Stimulated activated CD4-positive, alpha-beta T cell treated with anti-CD3 and anti-CD28 coated beads, TNF-alpha, amount 100 ng/mL, for 1 hour (primary cell): ENCODE data around the gene JMJD8.
A peak's percentile ranks its signal among the peaks of the same experiment; 100 is the strongest.

Experiments used
- DNase-seq, 3 donors: peaks; one replicate each; pipeline ENCODE4 v3.0.0-alpha.2; 2020; ENCODE audit warnings: low read depth in 3 of 3, low spot score in 1 of 3

Gene JMJD8

DNA sequence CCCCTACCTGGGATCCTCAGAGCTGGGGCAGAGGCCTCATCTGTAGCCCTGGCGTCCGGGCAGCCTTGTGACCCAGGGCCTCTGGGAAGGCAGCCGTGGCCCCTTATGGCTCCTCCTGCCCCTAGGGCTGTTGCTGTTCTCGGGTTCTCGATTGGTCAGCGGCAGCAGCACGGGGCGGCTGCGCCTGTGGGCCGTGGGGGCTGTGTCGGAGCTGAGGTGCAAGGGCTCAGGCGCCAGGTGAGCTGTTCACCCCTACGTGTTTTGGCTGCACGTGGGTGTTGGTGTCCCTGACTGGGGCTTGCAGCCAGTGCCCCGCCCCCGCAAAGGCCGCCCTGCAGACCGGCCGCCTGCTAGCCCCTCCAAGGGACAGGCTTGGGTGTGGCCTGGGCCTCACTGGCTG, 22.0 kb downstream of the JMJD8 start:
- no peak for DNase-seq

DNA sequence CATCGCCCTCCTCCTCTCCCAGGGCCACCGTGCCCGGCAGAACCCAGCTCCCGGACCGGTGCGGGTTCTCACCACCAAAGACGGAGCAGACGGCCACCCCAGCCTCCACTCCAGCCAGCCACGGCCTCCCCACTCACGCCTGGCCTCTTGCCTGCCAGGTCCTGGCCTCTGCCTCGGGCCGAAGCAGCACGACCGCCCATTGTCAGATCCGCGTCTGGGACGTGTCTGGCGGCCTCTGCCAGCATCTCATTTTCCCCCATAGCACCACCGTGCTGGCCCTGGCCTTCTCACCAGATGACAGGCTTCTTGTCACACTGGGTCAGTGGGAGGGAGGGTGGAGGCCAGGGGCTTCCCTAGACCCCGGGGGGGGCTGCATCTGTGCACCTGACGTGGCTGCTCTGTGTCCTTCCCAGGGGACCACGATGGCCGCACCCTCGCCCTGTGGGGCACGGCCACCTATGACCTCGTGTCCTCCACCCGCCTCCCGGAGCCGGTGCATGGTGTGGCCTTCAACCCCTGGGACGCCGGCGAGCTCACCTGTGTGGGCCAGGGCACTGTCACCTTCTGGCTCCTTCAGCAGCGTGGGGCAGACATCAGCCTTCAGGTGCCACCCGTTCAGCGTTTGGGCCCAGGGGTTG, 22.8 kb downstream of the JMJD8 start:
- DNase-seq, result no peak

GRCh38 chr16:660459-661183, 23.5 kb downstream of the JMJD8 start:
- DNase-seq, result peak in 2 of 3 donors; percentile 29 to 53

GRCh38 chr16:660132-660458, 24.0 kb downstream of the JMJD8 start:
- DNase-seq, result no peak

- DNase-seq, result no peak
Observed at GRCh38 chr16:659618-660017, 24.5 kb downstream of the JMJD8 start.

DNA sequence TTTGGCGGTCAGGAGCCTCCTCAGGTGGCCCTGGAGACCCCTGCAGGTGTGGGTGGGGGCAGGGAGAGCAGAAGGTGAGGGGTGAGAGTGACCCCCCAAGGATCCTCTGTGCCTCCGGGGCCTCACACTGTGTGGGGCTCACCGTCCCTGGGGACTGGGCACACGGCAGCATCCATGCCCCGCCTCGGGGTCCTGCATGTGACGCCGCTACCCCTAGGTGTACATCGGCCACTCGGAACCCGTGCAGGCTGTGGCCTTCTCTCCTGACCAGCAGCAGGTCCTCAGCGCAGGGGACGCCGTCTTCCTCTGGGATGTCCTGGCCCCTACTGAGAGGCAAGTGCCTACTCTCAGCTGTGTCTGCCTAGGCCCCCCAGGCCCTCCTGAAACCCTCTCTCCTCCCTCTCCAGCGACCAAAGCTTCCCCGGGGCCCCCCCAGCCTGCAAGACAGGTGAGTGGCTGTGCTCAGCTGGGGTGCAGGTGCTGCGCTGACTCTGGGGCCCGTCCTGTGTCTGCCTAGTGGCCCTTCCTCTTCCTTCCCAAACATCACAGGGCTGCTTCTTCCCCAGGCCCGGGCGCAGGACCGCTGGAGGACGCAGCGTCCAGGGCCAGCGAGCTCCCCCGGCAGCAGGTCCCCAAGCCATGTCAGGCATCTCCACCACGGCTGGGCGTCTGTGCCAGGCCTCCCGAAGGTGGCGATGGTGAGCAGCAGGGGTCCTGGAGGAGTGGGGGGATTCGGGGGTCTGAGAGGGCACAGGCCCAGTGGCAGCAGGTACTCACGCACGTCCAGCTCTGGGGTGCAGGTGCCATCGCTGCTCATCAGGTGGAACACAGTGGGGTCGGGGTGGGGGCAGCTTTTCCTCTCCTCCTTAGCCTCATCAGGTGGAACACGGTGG, 25.2 kb downstream of the JMJD8 start:
- DNase-seq, result no peak

DNA sequence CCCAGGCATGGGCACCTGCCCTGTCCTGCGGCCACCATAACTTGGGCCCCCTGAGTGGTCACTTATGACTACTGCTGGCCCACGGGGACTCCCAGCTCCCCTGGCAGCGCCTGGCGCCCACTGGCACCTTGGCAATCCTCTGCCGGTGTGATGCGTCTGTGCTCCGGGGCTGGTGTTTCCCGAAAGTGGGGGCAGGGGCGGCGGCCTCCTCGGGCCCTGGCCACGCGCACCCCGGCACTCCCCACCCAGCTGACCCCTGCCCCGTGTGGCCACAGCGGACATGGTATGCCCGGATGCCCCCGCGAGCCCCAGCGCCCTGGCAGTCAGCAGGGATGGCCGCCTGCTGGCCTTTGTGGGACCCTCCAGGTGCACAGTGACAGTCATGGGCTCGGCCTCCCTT, 26.6 kb downstream of the JMJD8 start:
- no peak for DNase-seq

DNA sequence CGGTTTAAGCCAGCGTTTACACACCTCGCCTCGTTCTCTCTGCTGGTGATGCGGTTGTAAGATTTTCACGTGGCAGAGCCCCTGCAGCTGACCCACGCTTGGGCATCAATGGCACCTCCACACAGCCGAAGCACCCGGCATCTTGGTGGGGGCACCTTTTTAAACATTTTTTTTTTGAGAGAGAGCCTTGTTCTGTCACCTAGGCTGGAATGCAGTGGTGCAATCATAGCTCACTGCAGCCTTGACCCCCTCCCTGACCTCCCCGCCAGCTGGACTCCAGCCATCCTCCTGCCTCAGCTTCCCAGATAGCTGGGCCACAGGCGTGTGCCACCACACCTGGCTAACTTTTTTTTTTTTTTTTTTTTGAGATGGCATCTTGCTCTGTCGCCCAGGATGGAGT, 30.1 kb downstream of the JMJD8 start:
- DNase-seq, result no peak

DNA sequence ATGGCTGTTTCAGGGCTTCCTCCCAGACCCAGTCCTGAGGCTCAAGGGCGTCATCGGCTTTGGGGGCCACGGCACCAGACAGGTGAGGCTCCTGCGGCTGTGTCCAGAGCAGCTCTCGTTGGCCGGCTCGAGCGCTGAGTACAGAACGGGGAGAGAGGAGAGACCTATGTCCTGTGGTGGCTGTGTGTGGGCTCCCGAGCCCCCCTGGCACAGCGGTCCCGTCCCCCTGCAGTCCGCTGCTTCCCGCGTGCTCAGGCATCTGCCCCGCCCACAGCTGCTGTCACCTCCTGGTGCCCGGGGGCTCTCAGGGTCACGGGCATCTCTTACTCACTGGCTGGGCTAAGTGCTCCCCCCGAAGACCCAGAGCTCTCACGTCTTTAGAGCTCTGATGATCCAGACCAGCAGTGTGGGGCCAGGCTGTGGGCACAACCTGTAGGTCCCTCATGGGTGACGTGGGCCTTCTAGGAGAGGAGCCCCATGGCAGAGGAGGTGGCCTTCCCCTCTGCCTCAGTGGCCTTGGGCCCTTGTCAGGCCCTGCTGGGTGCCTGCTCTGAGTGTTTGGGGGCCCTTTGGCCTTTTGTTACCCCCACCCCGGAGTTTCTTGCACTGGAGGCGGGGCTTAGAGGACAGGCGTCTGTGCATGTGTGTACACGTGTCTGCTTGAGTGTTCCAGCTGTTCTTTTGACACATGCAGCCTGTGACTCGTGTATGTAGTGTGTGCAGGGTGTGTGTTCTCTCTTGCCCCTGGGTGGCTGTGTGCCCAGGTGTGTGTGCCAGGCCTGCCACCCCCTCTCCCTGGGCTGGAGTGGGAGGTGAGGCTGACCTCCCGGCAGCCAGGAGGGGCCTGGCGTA, 31.5 kb downstream of the JMJD8 start:
- no peak for DNase-seq

DNA sequence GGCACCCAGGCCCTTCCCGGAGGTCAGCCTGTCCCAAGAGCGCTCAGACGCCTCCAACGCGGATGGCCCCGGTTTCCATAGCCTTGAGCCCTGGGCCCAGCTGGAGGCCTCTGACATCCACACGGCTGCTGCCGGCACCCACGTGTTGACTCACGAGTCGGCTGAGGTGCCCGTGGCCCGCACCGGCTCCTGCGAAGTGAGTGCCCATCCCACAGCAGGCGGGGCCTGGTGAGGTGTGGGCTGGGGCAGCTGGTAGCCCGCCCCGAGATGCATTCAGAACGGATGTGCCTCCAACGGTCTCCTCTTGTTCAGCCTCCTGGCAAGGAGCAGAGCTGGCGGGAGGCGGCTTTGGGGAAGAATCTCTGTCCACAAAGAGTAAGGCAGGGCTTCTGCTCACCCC, 32.3 kb downstream of the JMJD8 start:
- no peak for DNase-seq

DNA sequence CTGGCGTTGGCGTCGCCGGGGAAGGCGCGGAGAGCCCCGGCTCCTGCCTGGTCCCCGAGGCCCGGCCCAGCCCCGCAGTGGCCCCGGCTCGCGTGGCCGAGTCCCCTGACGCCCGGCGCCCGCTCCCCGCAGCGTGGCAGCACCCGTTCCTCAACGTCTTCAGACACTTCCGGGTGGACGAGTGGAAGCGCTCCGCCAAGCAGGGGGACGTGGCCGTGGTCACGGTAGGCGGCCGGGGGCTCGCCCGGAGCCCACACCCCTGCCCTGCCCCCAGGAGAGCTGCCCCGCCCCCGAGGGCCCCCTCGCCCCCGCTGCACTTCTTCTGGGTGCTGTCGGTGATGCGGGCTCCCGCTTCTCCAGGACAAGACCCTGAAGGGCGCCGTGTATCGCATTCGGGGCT, 34.5 kb downstream of the JMJD8 start:
- DNase-seq, result no peak

DNA sequence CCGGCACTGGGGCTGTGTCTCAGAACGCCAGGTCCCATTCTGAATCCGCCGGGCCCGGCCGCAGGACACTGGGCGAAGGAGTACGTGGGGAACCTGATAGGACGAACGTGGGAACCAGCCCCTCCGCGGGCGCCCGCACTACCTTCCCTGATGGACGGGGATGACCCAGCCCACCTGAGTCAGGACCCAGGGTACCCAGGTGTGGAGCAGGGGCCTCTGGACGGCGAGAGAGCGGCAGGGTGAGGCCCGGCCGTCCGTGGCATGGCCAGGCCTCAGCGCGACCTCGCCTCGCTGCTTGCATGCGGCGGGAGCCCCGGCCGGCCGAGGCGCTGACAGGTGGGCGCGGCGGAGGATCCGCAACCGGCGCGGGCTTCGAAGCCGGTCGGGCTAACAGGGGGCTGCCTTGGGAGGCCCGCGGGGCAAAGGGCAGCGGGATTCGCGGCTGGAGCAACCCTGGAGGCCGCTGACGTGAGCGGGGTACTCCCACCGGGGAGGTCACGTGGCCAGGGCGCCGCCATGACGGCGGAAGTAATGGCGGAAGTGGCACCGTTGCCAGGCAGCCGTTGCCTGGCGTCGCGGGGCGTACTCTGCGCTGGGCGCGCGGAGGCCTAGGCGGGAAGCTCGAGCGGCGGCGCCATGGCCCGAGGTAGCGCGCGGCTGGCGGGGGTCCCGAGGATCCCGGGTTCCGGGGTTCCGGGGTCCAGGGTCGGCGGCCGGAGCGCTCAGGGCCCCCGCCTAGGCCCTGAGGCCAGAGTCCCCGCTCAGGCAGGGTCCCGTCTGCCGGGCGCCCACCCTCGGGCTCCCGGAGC, 35.1 kb downstream of the JMJD8 start, which contains the start of gene WDR90:
Gene WDR90, plus strand, starts transcription at position 585 of the 809 bp plus-strand sequence. Its CDS starts 52 bp downstream, at position 637.
- peak; percentile 78 to 86 (median 80) for DNase-seq

- peak in 1 of 3 donors; percentile 37 for DNase-seq
Observed at GRCh38 chr16:648071-648780, 35.9 kb downstream of the JMJD8 start.

DNA sequence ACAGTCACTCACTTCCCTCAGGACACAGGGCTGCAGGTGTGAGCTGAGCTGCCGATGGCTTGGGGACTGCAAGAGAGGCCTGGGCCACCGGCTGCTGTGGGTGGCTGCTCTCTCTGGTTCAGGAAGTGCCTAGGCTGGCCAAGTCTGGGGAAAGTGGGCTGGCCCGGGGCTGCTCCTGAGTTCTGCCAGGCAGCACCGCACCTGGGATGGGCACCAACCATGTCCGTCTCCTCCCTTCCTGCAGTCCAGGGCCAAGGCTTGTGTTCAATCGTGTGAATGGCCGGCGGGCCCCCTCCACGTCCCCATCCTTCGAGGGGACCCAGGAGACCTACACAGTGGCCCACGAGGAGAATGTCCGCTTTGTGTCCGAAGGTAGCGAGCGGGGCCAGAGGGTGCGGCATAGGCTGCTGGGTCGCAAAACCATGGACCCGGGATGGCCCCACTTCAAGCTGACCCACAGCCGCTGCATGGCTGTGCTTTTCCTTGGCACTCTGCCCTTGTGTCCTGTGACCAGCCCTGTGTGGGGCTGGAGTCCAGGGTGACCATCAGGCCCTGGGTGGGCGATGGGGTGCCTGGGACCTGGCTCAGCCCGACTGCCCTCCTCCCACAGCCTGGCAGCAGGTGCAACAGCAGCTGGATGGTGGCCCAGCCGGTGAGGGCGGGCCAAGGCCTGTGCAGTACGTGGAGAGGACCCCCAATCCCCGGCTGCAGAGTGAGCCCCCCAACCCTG, 36.8 kb downstream of the JMJD8 start:
- no peak for DNase-seq

DNA sequence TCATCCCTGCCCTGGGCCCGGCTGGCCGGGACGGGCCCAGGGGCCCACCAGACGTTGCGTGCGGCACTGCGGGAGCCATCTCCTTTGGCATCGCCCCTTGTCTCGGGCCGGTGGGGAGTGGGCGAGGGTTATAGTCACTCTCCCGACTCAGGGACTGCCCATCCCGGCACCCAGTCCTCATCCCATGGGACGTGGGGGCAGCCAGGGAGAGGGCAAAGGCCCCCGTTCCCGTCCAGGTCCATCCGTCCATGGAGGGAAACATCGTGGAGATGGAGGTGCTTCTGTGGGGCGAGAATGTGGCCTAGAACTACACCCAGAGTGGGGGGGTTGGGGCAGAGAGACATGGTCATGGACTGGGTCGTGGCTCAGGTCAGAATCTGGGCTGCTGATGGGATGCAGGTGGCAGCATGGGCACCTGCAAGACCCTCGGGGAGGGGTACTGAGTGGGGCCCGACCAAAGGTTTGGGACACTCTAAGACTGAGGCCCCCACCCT, 37.4 kb downstream of the JMJD8 start:
- no peak for DNase-seq

GRCh38 chr16:645852-646678, 38.1 kb downstream of the JMJD8 start:
- DNase-seq, result no peak

- DNase-seq, result no peak
Observed at GRCh38 chr16:644556-644955, 39.6 kb downstream of the JMJD8 start.

DNA sequence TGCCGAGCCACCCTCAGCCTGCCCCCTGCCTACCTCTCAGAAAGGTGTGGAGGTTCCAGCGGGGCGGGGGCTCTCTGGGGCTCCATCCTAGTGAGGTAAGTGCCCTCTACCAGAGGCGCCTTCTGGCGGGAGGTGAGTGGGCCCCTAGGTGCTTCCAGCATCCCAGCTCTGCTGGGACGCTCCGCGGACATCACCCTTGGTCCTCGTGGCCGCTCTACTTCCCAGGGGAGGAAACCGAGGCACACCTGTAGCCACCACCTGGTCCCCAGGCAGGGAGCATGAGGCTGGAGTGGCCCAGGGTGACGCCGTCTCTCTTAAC, 41.1 kb downstream of the JMJD8 start:
- DNase-seq, result no peak
